ENCODE measurements around the gene TCF4. TPM values are rescaled to one million over a fixed set of nuclear protein-coding genes. Genes with fewer than 3 reads are reported as not detected.

The TCF4 gene
- total and polyA plus RNA-seq, 7 donors, result 3.5 to 149 (median 106) TPM

DNA sequence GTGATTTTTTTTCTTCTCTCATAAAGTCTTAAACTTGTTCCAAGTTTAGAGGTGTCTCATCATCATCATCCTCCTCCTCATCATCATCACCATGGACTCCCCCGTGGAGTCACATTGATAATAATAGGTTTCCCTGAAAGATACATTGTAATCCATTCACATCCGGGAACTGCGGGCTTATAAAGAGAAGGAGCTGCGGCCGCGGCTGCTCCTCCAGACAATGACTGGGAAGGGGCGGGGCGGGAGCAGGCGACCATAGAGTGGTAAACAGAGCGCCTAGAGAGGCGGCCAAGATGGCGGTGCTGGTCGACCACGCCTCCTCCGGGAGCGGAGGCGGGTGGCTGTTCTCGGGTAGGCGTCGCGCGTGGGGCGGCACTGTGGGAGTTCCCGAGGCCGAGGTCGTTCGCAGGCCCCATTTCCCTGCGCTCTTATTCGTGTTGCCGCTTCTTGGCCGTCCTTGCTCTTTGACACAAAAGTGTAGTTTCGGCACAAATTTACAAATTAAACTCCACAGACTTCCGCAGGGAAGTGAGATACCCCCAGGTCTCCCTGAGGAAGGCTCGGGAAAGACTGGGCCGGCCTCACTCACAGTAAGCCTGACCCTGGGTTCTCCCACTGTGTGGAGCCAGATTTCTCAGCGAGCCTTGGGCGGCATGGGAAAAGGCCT is 1.8 kb upstream of the TCF4 start:
- TF ChIP-seq POLR2A (IDR thresholded peaks at IDR 0.05) (peak; percentile 15 to 20), POLR2AphosphoS5 (IDR thresholded peaks at IDR 0.05) (peak; percentile 69 to 92 (median 82)), EP300 (IDR thresholded peaks at IDR 0.05) (peak in 1 of 4 donors; percentile 38)
- TF ChIP-seq, protein P1, sequence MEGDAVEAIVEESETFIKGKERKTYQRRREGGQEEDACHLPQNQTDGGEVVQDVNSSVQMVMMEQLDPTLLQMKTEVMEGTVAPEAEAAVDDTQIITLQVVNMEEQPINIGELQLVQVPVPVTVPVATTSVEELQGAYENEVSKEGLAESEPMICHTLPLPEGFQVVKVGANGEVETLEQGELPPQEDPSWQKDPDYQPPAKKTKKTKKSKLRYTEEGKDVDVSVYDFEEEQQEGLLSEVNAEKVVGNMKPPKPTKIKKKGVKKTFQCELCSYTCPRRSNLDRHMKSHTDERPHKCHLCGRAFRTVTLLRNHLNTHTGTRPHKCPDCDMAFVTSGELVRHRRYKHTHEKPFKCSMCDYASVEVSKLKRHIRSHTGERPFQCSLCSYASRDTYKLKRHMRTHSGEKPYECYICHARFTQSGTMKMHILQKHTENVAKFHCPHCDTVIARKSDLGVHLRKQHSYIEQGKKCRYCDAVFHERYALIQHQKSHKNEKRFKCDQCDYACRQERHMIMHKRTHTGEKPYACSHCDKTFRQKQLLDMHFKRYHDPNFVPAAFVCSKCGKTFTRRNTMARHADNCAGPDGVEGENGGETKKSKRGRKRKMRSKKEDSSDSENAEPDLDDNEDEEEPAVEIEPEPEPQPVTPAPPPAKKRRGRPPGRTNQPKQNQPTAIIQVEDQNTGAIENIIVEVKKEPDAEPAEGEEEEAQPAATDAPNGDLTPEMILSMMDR (IDR thresholded peaks at IDR 0.05), result no peak
- peak overlapping the region; percentile 57 to 77 (median 76) for H3K4me3 ChIP-seq
- WGBS, 2 donors, result 4 to 8% methylated on average over 37 of the region's 37 CpGs
- H3K27me3 ChIP-seq, result no peaks in the 10 kb centered on the region
- H3K4me1 ChIP-seq, result peaks cover 0 to 21% (median 9%) of the 10 kb centered on the region in 4 donors
- intact Hi-C loops (cut with DNase I), result loop anchor here (2.0 to 5.0 kb wide), 8 partner anchors 112 to 1048 kb away; partner anchors contain the start of gene TXNL1
- DNase-seq, result peak; percentile 98
- H3K27ac ChIP-seq, result peak overlapping the region; percentile 83 to 92 (median 88)
- no peaks in the 10 kb centered on the region for H3K36me3 ChIP-seq
- no peaks in the 10 kb centered on the region for H3K9me3 ChIP-seq

DNA sequence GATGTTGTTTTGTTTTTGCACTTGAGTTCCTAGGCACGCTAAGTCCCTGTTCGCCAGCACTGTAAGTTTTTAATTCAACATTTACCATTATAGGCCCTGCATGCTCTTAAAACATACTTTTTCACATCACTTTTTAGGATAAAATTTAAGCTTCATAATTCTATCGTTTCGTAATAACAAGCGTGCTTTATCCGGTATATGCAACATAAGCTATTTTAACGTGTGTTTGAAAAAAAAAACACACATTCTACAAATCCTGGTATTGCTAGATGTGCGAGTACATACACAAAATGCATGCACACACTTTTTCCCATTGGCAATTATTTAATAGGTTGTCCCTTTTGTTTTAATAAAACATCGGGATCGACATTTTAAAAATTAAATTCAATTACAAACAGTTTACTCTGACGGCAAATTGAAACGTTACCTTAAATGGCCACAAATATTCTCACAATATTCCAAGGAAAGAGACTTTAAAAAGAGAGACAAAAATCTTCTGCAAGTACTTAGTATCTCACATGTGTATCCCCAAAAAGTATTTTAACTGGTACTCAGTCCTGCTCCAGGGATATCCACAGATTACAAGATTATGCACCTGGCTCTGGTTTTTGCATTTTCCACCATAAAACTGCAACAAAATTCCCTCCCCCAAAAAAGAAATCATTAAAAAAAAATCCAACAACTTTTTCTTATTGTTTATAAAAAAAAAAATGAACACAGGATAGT is 1.0 kb upstream of the TCF4 start:
- Histone ChIP-seq H3K36me3 (no peaks in the 10 kb centered on the region), H3K4me3 (peak overlapping the region; percentile 57 to 77 (median 76)), H3K27ac (peak overlapping the region; percentile 83 to 92 (median 88)), H3K4me1 (peaks cover 0 to 28% (median 16%) of the 10 kb centered on the region in 4 donors), H3K9me3 (no peaks in the 10 kb centered on the region), H3K27me3 (no peaks in the 10 kb centered on the region)
- DNase-seq, result no peak
- TF ChIP-seq EP300 (IDR thresholded peaks at IDR 0.05), result no peak
- TF ChIP-seq POLR2AphosphoS5 (IDR thresholded peaks at IDR 0.05), result no peak
- TF ChIP-seq, protein P1 (IDR thresholded peaks at IDR 0.05), result no peak
- no peak for TF ChIP-seq POLR2A (IDR thresholded peaks at IDR 0.05)
- intact Hi-C loops (cut with DNase I), result loop anchor here (2.0 to 5.0 kb wide), 6 partner anchors 112 to 1048 kb away; partner anchors contain the start of gene TXNL1
- 4 to 11% methylated on average over 12 of the region's 12 CpGs for WGBS, 2 donors

DNA sequence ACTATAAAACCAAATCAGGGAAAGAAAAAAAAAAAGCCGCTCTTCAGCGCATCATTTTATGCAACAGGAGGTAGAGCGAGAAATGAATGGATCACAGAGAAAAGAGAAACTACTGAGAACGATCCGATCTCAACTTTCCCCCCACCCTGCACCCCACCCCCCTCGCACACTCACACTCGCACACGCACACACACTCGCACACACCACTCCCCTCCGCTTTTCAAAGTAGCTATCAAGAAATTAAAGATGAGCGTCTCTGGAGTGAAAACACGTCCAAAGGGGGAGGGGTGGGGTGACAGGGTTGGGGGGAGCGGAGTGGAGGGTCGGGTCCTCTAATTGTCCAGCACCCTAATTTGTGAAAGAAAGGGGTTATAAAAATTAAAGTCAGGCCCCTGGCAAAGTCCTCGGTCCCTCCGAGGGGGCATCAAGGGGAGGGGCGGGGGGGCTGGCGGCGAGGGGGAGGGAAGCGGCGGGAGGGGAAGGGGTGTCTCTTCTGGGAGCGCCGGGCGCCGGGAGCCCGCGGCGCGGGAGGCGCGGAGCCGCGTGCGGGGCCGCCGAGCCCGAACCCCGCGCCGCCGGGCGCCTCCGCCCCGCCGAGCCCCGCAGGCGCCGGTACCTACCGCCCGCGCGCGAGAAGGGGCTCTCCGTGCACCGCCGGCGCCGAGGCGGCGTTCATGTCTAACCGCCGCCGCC is 428 bp downstream of the TCF4 start:
- H3K4me3 ChIP-seq, result peak overlapping the region; percentile 67 to 77 (median 76)
- intact Hi-C loops (cut with DNase I), result loop anchor here (2.0 to 5.0 kb wide), 6 partner anchors 110 to 1050 kb away; partner anchors contain the start of gene TXNL1
- H3K9me3 ChIP-seq, result no peaks in the 10 kb centered on the region
- H3K27me3 ChIP-seq, result no peaks in the 10 kb centered on the region
- H3K36me3 ChIP-seq, result no peaks in the 10 kb centered on the region
- no peak for DNase-seq
- H3K4me1 ChIP-seq, result peaks cover 0 to 38% (median 26%) of the 10 kb centered on the region in 4 donors
- WGBS, 2 donors, result 0 to 1% methylated on average over 63 of the region's 63 CpGs
- H3K27ac ChIP-seq, result peak overlapping the region; percentile 83 to 92 (median 88)
- TF ChIP-seq, protein P1 (IDR thresholded peaks at IDR 0.05), result no peak
- no peak for TF ChIP-seq POLR2A (IDR thresholded peaks at IDR 0.05)
- no peak for TF ChIP-seq POLR2AphosphoS5 (IDR thresholded peaks at IDR 0.05)
- no peak for TF ChIP-seq EP300 (IDR thresholded peaks at IDR 0.05)

DNA sequence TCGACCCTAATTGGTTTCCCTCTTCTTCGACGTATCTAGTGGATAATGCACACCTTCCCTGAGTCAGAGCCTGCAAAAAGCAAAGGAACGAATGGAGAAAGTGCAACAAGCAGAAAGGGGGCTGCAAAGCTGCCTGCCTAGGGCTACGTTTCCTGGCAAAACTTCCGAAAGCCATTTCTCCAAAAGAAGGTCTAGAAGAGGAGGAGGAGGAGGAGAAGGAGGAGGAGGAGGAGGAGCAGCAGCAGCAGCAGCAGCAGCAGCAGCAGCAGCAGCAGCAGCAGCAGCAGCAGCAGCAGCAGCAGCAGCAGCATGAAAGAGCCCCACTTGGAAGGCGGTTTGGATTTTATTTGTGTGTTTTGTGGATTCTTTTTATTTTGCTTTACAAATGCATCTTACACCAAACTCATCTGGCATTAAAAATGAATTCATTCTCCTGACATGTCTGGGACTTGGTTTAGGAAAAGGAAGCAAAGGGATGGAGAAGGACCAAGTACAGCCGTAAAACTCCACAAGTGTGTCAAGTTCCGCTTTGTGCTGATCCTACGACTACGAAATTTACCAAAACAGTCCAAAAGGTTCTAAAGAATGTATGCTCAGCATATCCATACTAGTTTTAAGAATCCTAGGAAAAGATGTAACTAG is 2.0 kb downstream of the TCF4 start:
- H3K36me3 ChIP-seq, result no peaks in the 10 kb centered on the region
- H3K4me1 ChIP-seq, result peaks cover 0 to 41% (median 30%) of the 10 kb centered on the region in 4 donors
- H3K9me3 ChIP-seq, result no peaks in the 10 kb centered on the region
- DNase-seq, result no peak
- H3K4me3 ChIP-seq, result peak overlapping the region; percentile 67 to 77 (median 76)
- 36 to 66% methylated on average over 11 of the region's 11 CpGs for whole genome bisulfite sequencing, 2 donors
- intact Hi-C loops (cut with DNase I), result loop anchor here (5.0 kb wide), 5 partner anchors 109 to 1051 kb away; partner anchors contain the start of gene TXNL1
- peak overlapping the region; percentile 83 to 92 (median 88) for H3K27ac ChIP-seq
- TF ChIP-seq EP300 (IDR thresholded peaks at IDR 0.05) (no peak), POLR2AphosphoS5 (IDR thresholded peaks at IDR 0.05) (peak in 1 of 4 donors; percentile 9)
- no peaks in the 10 kb centered on the region for H3K27me3 ChIP-seq

Data from sigmoid colon (tissue), 7 donors.